Measurements from ENCODE around the gene PTGDR2.

DNA sequence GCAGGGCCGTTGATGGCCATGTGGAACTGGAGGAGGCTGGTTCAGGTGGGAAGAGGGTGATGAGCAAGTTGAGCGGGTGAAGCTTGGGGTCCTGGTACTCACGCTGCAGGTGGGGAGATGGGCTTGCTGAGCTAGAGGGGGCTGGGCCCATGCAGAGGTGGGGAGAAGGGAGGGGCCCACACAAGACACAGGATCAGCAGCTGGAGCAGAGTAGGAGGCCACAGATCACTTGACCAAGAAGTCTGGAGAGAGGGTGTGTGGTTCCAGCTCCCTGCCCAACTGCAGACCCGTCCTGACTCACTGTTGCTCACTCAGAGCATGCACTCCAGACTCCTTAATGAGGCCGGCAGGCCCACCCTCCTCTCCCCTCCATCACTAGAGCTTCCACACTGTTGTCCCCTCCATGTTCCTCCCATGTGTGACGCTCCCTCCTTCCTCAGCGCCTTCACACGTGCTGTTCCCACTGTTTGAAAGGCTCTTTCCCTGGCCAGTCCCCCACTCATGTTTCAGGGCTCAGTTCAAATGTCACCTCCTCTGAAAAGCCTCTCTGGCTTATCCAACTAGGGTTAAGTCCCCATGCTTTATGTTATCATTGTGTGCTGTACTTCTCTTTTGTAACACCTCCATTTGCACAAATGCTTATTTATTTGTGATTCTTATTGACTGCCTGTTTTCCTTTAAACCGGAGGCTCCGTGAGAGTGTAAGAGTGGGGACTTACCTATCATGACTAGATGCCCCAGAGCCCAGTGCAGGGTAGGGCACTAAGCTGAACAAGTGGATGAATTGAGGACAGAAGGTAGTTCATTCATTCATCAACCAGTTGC, 11.5 kb downstream of the PTGDR2 start:
- TF ChIP-seq CTCF (IDR thresholded peaks at IDR 0.05) (no peak), POLR2A (IDR thresholded peaks at IDR 0.05) (no peak)

Data from body of pancreas (tissue), 4 donors.